ENCODE results near the gene KRTAP19-4. TPM values are rescaled to one million over a fixed set of nuclear protein-coding genes. Genes with fewer than 3 reads are reported as not detected.

The KRTAP19-4 gene
- not detected for polyA plus RNA-seq (2013, experiment 1 of 2)
- not detected for polyA plus RNA-seq (2013, experiment 2 of 2)

DNA sequence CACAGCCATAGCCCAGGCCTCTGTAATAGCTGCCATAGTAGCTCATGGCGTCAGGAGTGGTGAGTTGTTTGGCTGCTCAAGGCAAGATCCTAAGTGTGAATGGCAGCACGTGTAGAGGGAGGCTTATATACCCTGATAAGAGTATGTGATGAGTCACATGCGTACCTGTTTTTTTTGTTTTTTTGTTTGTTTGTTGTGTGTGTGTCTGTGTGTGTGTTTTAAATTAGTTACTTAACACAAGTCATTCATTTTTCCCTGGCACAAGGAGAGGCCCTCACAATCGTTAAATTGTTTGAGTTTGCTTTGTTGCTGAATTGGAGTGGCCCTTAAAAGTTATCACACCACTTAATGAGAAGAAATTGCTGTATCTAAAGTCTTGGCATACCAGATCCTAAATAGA, at the start of gene KRTAP19-4:
Gene KRTAP19-4, minus strand, starts transcription at position 101 of the 400 bp plus-strand sequence. Its CDS starts 55 bp downstream, at position 46.
- H4K8ac ChIP-seq (ENCODE audit: low read depth, low read length), result no peak within 1 kb of the TSS
- no peak within 1 kb of the TSS for H3K4ac ChIP-seq (ENCODE audit: low read length)
- no peak within 1 kb of the TSS for H3K27ac ChIP-seq (replicated peaks; ENCODE audit: low read length)
- no peak within 1 kb of the TSS for H3K18ac ChIP-seq (ENCODE audit: low read length)
- H2AK5ac ChIP-seq (ENCODE audit: low read depth, low read length), result no peak within 1 kb of the TSS
- no peaks in the 10 kb centered on the region for H3K27me3 ChIP-seq (ENCODE audit: control insufficient read depth in 3 of 3, insufficient read depth in 3 of 3, low read depth in 1 of 3, low read length in 3 of 3)
- H3K4me1 ChIP-seq (ENCODE audit: control insufficient read depth in 2 of 2, insufficient read depth in 1 of 2, low read depth in 1 of 2, low read length in 2 of 2), result no peaks in the 10 kb centered on the region
- no peak within 1 kb of the TSS for H2BK12ac ChIP-seq (ENCODE audit: low read length)
- H4K91ac ChIP-seq (ENCODE audit: low read depth, low read length, poor library complexity), result no peak within 1 kb of the TSS
- no peak within 1 kb of the TSS for H2AFZ ChIP-seq (ENCODE audit: low read length)
- H3K9ac ChIP-seq (ENCODE audit: low read depth, low read length, poor library complexity), result no peak within 1 kb of the TSS
- no peak for DNase-seq (ENCODE audit: low spot score)
- no peaks in the 10 kb centered on the region for H3K9me3 ChIP-seq (replicated peaks in 1 of 2; ENCODE audit: control insufficient read depth in 2 of 2, insufficient read depth in 1 of 2, low read depth in 1 of 2, low read length in 2 of 2)
- H3K79me1 ChIP-seq (ENCODE audit: low read depth, low read length), result no peaks in the 10 kb centered on the region
- H2BK5ac ChIP-seq (ENCODE audit: low read length), result no peak within 1 kb of the TSS
- no peak within 1 kb of the TSS for H3K23ac ChIP-seq (ENCODE audit: low read depth, low read length, poor library complexity)
- no peak within 1 kb of the TSS for H3K4me2 ChIP-seq (ENCODE audit: insufficient read depth, low read length, poor library complexity, severe bottlenecking)
- H3K14ac ChIP-seq (ENCODE audit: low read length), result no peak within 1 kb of the TSS
- no CpG with 5 or more reads among the region's 4 CpGs for WGBS, 2 donors (ENCODE audit: extremely low coverage in 2 of 2, insufficient read length in 2 of 2, insufficient replicate concordance in 1 of 2)
- H2BK120ac ChIP-seq (ENCODE audit: low read depth, low read length), result no peak within 1 kb of the TSS
- H2BK15ac ChIP-seq (ENCODE audit: low read length), result no peak within 1 kb of the TSS
- H3K36me3 ChIP-seq (replicated peaks in 1 of 2; ENCODE audit: control insufficient read depth in 2 of 2, insufficient read depth in 2 of 2, low read length in 2 of 2), result no peaks in the 10 kb centered on the region
- H3K4me3 ChIP-seq (ENCODE audit: low read length in 2 of 2), result no peak within 1 kb of the TSS

- no peak within 1 kb of the TSS for H3K18ac ChIP-seq (ENCODE audit: low read length)
- H3K36me3 ChIP-seq (replicated peaks in 1 of 2; ENCODE audit: control insufficient read depth in 2 of 2, insufficient read depth in 2 of 2, low read length in 2 of 2), result no peaks in the 10 kb centered on the region
- H3K9ac ChIP-seq (ENCODE audit: low read depth, low read length, poor library complexity), result no peak within 1 kb of the TSS
- no peak within 1 kb of the TSS for H2AK5ac ChIP-seq (ENCODE audit: low read depth, low read length)
- H4K91ac ChIP-seq (ENCODE audit: low read depth, low read length, poor library complexity), result no peak within 1 kb of the TSS
- H3K27ac ChIP-seq (replicated peaks; ENCODE audit: low read length), result no peak within 1 kb of the TSS
- H3K4ac ChIP-seq (ENCODE audit: low read length), result no peak within 1 kb of the TSS
- H2BK12ac ChIP-seq (ENCODE audit: low read length), result no peak within 1 kb of the TSS
- no peak within 1 kb of the TSS for H2AFZ ChIP-seq (ENCODE audit: low read length)
- no peaks in the 10 kb centered on the region for H3K9me3 ChIP-seq (replicated peaks in 1 of 2; ENCODE audit: control insufficient read depth in 2 of 2, insufficient read depth in 1 of 2, low read depth in 1 of 2, low read length in 2 of 2)
- no peaks in the 10 kb centered on the region for H3K79me1 ChIP-seq (ENCODE audit: low read depth, low read length)
- no peaks in the 10 kb centered on the region for H3K4me1 ChIP-seq (ENCODE audit: control insufficient read depth in 2 of 2, insufficient read depth in 1 of 2, low read depth in 1 of 2, low read length in 2 of 2)
- no peak within 1 kb of the TSS for H3K4me3 ChIP-seq (ENCODE audit: low read length in 2 of 2)
- H3K23ac ChIP-seq (ENCODE audit: low read depth, low read length, poor library complexity), result no peak within 1 kb of the TSS
- H2BK120ac ChIP-seq (ENCODE audit: low read depth, low read length), result no peak within 1 kb of the TSS
- H3K4me2 ChIP-seq (ENCODE audit: insufficient read depth, low read length, poor library complexity, severe bottlenecking), result no peak within 1 kb of the TSS
- no peak within 1 kb of the TSS for H4K8ac ChIP-seq (ENCODE audit: low read depth, low read length)
- H3K14ac ChIP-seq (ENCODE audit: low read length), result no peak within 1 kb of the TSS
- no CpG with 5 or more reads among the region's 1 CpG for WGBS, 2 donors (ENCODE audit: extremely low coverage in 2 of 2, insufficient read length in 2 of 2, insufficient replicate concordance in 1 of 2)
- DNase-seq (ENCODE audit: low spot score), result no peak
- H2BK5ac ChIP-seq (ENCODE audit: low read length), result no peak within 1 kb of the TSS
- no peaks in the 10 kb centered on the region for H3K27me3 ChIP-seq (ENCODE audit: control insufficient read depth in 3 of 3, insufficient read depth in 3 of 3, low read depth in 1 of 3, low read length in 3 of 3)
- no peak within 1 kb of the TSS for H2BK15ac ChIP-seq (ENCODE audit: low read length)
Observed at GRCh38 chr21:30541764-30542163, 44.8 kb upstream of the KRTAP19-4 start, which contains the start of gene KRTAP19-6. Gene KRTAP19-6, minus strand, starts transcription at chr21:30541864. Its CDS starts 31 bp downstream, at chr21:30541833.

- Histone ChIP-seq H3K9me3 (replicated peaks in 1 of 2; ENCODE audit: control insufficient read depth in 2 of 2, insufficient read depth in 1 of 2, low read depth in 1 of 2, low read length in 2 of 2) (no peaks in the 10 kb centered on the region), H3K4me3 (ENCODE audit: low read length in 2 of 2) (no peak overlapping the region)
- no CpG with 5 or more reads among the region's 1 CpG for WGBS, 2 donors (ENCODE audit: extremely low coverage in 2 of 2, insufficient read length in 2 of 2, insufficient replicate concordance in 1 of 2)
Observed at GRCh38 chr21:30518876-30519275, 21.9 kb upstream of the KRTAP19-4 start.

GRCh38 chr21:30515681-30516080, 18.7 kb upstream of the KRTAP19-4 start:
- no peak overlapping the region for H4K8ac ChIP-seq (ENCODE audit: low read depth, low read length)
- H3K4me2 ChIP-seq (ENCODE audit: insufficient read depth, low read length, poor library complexity, severe bottlenecking), result no peak overlapping the region
- no peak overlapping the region for H3K14ac ChIP-seq (ENCODE audit: low read length)
- no peak overlapping the region for H2BK12ac ChIP-seq (ENCODE audit: low read length)
- no peaks in the 10 kb centered on the region for H3K4me1 ChIP-seq (ENCODE audit: control insufficient read depth in 2 of 2, insufficient read depth in 1 of 2, low read depth in 1 of 2, low read length in 2 of 2)
- H3K36me3 ChIP-seq (replicated peaks in 1 of 2; ENCODE audit: control insufficient read depth in 2 of 2, insufficient read depth in 2 of 2, low read length in 2 of 2), result no peaks in the 10 kb centered on the region
- no peak overlapping the region for H2BK120ac ChIP-seq (ENCODE audit: low read depth, low read length)
- H3K9ac ChIP-seq (ENCODE audit: low read depth, low read length, poor library complexity), result no peak overlapping the region
- no peak overlapping the region for H2BK5ac ChIP-seq (ENCODE audit: low read length)
- no CpG with 5 or more reads among the region's 1 CpG for WGBS, 2 donors (ENCODE audit: extremely low coverage in 2 of 2, insufficient read length in 2 of 2, insufficient replicate concordance in 1 of 2)
- H4K91ac ChIP-seq (ENCODE audit: low read depth, low read length, poor library complexity), result no peak overlapping the region
- H2AK5ac ChIP-seq (ENCODE audit: low read depth, low read length), result no peak overlapping the region
- H3K27me3 ChIP-seq (ENCODE audit: control insufficient read depth in 3 of 3, insufficient read depth in 3 of 3, low read depth in 1 of 3, low read length in 3 of 3), result no peaks in the 10 kb centered on the region
- no peak overlapping the region for H3K23ac ChIP-seq (ENCODE audit: low read depth, low read length, poor library complexity)
- no peak overlapping the region for H3K18ac ChIP-seq (ENCODE audit: low read length)
- H3K4ac ChIP-seq (ENCODE audit: low read length), result no peak overlapping the region
- H2BK15ac ChIP-seq (ENCODE audit: low read length), result no peak overlapping the region
- H3K4me3 ChIP-seq (ENCODE audit: low read length in 2 of 2), result no peak overlapping the region
- no peaks in the 10 kb centered on the region for H3K9me3 ChIP-seq (replicated peaks in 1 of 2; ENCODE audit: control insufficient read depth in 2 of 2, insufficient read depth in 1 of 2, low read depth in 1 of 2, low read length in 2 of 2)
- no peak for DNase-seq (ENCODE audit: low spot score)
- H3K79me1 ChIP-seq (ENCODE audit: low read depth, low read length), result no peaks in the 10 kb centered on the region
- H3K27ac ChIP-seq (replicated peaks; ENCODE audit: low read length), result no peak overlapping the region
- H2AFZ ChIP-seq (ENCODE audit: low read length), result no peak overlapping the region

More at GRCh38 chr21:30518876-30519275, 21.9 kb upstream of the KRTAP19-4 start:
- H2AK5ac ChIP-seq (ENCODE audit: low read depth, low read length), result no peak overlapping the region
- no peak overlapping the region for H3K9ac ChIP-seq (ENCODE audit: low read depth, low read length, poor library complexity)
- no peak overlapping the region for H3K23ac ChIP-seq (ENCODE audit: low read depth, low read length, poor library complexity)
- H3K4ac ChIP-seq (ENCODE audit: low read length), result no peak overlapping the region
- no peaks in the 10 kb centered on the region for H3K27me3 ChIP-seq (ENCODE audit: control insufficient read depth in 3 of 3, insufficient read depth in 3 of 3, low read depth in 1 of 3, low read length in 3 of 3)
- H3K4me1 ChIP-seq (ENCODE audit: control insufficient read depth in 2 of 2, insufficient read depth in 1 of 2, low read depth in 1 of 2, low read length in 2 of 2), result no peaks in the 10 kb centered on the region
- no peak for DNase-seq (ENCODE audit: low spot score)
- no peaks in the 10 kb centered on the region for H3K36me3 ChIP-seq (replicated peaks in 1 of 2; ENCODE audit: control insufficient read depth in 2 of 2, insufficient read depth in 2 of 2, low read length in 2 of 2)
- H4K91ac ChIP-seq (ENCODE audit: low read depth, low read length, poor library complexity), result no peak overlapping the region
- no peak overlapping the region for H3K27ac ChIP-seq (replicated peaks; ENCODE audit: low read length)
- no peak overlapping the region for H2BK120ac ChIP-seq (ENCODE audit: low read depth, low read length)
- H3K4me2 ChIP-seq (ENCODE audit: insufficient read depth, low read length, poor library complexity, severe bottlenecking), result no peak overlapping the region
- no peak overlapping the region for H4K8ac ChIP-seq (ENCODE audit: low read depth, low read length)
- no peak overlapping the region for H2BK15ac ChIP-seq (ENCODE audit: low read length)
- H2BK12ac ChIP-seq (ENCODE audit: low read length), result no peak overlapping the region
- H2BK5ac ChIP-seq (ENCODE audit: low read length), result no peak overlapping the region
- H2AFZ ChIP-seq (ENCODE audit: low read length), result no peak overlapping the region
- H3K14ac ChIP-seq (ENCODE audit: low read length), result no peak overlapping the region
- no peaks in the 10 kb centered on the region for H3K79me1 ChIP-seq (ENCODE audit: low read depth, low read length)
- no peak overlapping the region for H3K18ac ChIP-seq (ENCODE audit: low read length)

All from neuronal stem cell (in vitro differentiated cells).